Trophoblast cell (in vitro differentiated cells and primary cell): ENCODE measurements around the gene AGFG2.

ENCODE experiments used
- DNase-seq, 2 donors: peaks; one replicate each; pipeline ENCODE4 v3.0.0-alpha.2; 2016
- H2AFZ ChIP-seq: 2 replicates; pipeline ENCODE4 v1.6.1; 2013; ENCODE audit warnings: low read length, moderate library complexity, mild to moderate bottlenecking; ENCODE audit not compliant: insufficient read depth, poor library complexity
- H2AK5ac ChIP-seq: 2 replicates; pipeline ENCODE4 v1.6.1; 2013; ENCODE audit warnings: mild to moderate bottlenecking, low read length
- H2BK120ac ChIP-seq: 2 replicates; pipeline ENCODE4 v1.6.1; 2013; ENCODE audit warnings: low read length, mild to moderate bottlenecking, moderate library complexity; ENCODE audit not compliant: insufficient read depth, poor library complexity
- H2BK12ac ChIP-seq: 2 replicates; pipeline ENCODE4 v1.6.1; 2013; ENCODE audit warnings: mild to moderate bottlenecking, low read length, moderate library complexity
- H2BK5ac ChIP-seq: 2 replicates; pipeline ENCODE4 v1.6.1; 2013; ENCODE audit warnings: low read length, low read depth, moderate library complexity, mild to moderate bottlenecking; ENCODE audit not compliant: poor library complexity
- H3K14ac ChIP-seq: 2 replicates; pipeline ENCODE4 v1.6.1; 2013; ENCODE audit warnings: mild to moderate bottlenecking, low read length
- H3K18ac ChIP-seq: 2 replicates; pipeline ENCODE4 v1.6.1; 2013; ENCODE audit warnings: mild to moderate bottlenecking, low read length
- H3K23ac ChIP-seq: 2 replicates; pipeline ENCODE4 v1.6.1; 2013; ENCODE audit warnings: low read length
- H3K27ac ChIP-seq: 2 replicates; pipeline ENCODE4 v1.5.1; 2013; ENCODE audit warnings: low read depth, mild to moderate bottlenecking, inconsistent platforms, low read length, moderate library complexity
- H3K27me3 ChIP-seq: 2 replicates; pipeline ENCODE4 v1.6.1; 2013; ENCODE audit warnings: inconsistent platforms, mild to moderate bottlenecking, low read length, moderate library complexity; ENCODE audit not compliant: insufficient read depth
- H3K36me3 ChIP-seq, 2 experiments: 1 replicate in 1 of 2; 2 replicates in 1 of 2; pipeline ENCODE4 v1.6.1; 2013; ENCODE audit warnings: low read length in 2 of 2, mild to moderate bottlenecking in 2 of 2, moderate library complexity in 1 of 2; ENCODE audit not compliant: insufficient read depth in 2 of 2, control insufficient read depth in 1 of 2
- H3K4ac ChIP-seq: 2 replicates; pipeline ENCODE4 v1.6.1; 2013; ENCODE audit warnings: low read depth, mild to moderate bottlenecking, low read length, moderate library complexity
- H3K4me1 ChIP-seq, 2 experiments: 1 replicate in 1 of 2; 2 replicates in 1 of 2; pipeline ENCODE4 v1.6.1; 2013; ENCODE audit warnings: low read length in 2 of 2, mild to moderate bottlenecking in 2 of 2, moderate library complexity in 1 of 2; ENCODE audit not compliant: insufficient read depth in 2 of 2, control insufficient read depth in 1 of 2
- H3K4me2 ChIP-seq: 2 replicates; pipeline ENCODE4 v1.6.1; 2013; ENCODE audit warnings: inconsistent platforms, mild to moderate bottlenecking, low read length, moderate library complexity
- H3K4me3 ChIP-seq: 2 replicates; pipeline ENCODE4 v1.5.1; 2013; ENCODE audit warnings: mild to moderate bottlenecking, low read depth, low read length, inconsistent platforms
- H3K79me1 ChIP-seq: one replicate; pipeline ENCODE4 v1.6.1; 2013; ENCODE audit warnings: low read length
- H3K79me2 ChIP-seq: 2 replicates; pipeline ENCODE4 v1.6.1; 2013; ENCODE audit warnings: low read length, mild to moderate bottlenecking; ENCODE audit not compliant: control insufficient read depth, insufficient read depth, poor library complexity
- H3K9ac ChIP-seq: 2 replicates; pipeline ENCODE4 v1.6.1; 2013; ENCODE audit warnings: mild to moderate bottlenecking, low read length
- H3K9me3 ChIP-seq: 2 replicates; pipeline ENCODE4 v1.6.1; 2013; ENCODE audit warnings: low read depth, mild to moderate bottlenecking, control low read depth, inconsistent platforms, low read length; ENCODE audit not compliant: insufficient read depth
- H4K12ac ChIP-seq: 2 replicates; pipeline ENCODE4 v1.6.1; 2013; ENCODE audit warnings: low read depth, mild to moderate bottlenecking, low read length, moderate library complexity
- H4K8ac ChIP-seq: 2 replicates; pipeline ENCODE4 v1.6.1; 2013; ENCODE audit warnings: low read depth, mild to moderate bottlenecking, low read length, moderate library complexity
- H4K91ac ChIP-seq: one replicate; pipeline ENCODE4 v1.6.1; 2013; ENCODE audit warnings: low read depth, mild to moderate bottlenecking, low read length, moderate library complexity
- WGBS: extraction: QIAGEN DNeasy Blood & Tissue Kit; methylation state at CpG from one replicate; pipeline ENCODE4 v1.1.7; 2013; ENCODE audit warnings: missing lambda C conversion rate; ENCODE audit not compliant: insufficient read length, insufficient coverage; ENCODE audit errors: extremely low coverage; 5-methylcytosine and 5-hydroxymethylcytosine counted together

Gene AGFG2

DNA sequence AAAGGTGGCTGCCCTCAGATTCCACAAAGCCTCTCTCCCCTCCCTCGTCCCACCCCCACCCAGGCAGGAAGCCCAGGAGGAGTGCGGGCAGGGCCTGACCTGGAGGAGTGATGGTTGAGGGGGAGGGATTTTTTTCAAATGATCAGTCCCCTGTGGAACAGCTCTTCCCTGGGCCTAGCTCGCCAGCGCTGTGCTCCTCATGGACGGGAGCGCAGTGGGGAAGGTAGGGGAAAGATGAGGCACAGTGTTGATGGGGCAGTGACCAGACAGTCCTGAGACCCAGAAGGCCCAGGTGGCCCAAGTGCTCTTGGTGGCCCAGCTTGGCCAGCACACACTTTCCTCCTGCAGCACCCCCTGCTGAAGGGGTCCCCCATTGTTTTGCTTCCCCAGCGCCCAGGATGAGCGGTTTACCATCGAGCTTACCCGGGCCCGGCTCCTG, 26.1 kb downstream of the AGFG2 start:
- H3K23ac ChIP-seq: no peak overlapping the region
- peaks cover 7% of the 10 kb centered on the region for H3K9me3 ChIP-seq
- H2BK12ac ChIP-seq: no peak overlapping the region
- H2BK5ac ChIP-seq: no peak overlapping the region
- peaks cover 2 to 3% of the 10 kb centered on the region in 2 experiments for H3K36me3 ChIP-seq
- H3K27ac ChIP-seq: no peak overlapping the region
- H3K79me1 ChIP-seq: no peaks in the 10 kb centered on the region
- no peak overlapping the region for H4K91ac ChIP-seq
- H3K4me3 ChIP-seq: no peak overlapping the region
- H4K8ac ChIP-seq: no peak overlapping the region
- peak; percentile 58 to 63 for DNase-seq
- H3K4me2 ChIP-seq: no peak overlapping the region
- H3K18ac ChIP-seq: no peak overlapping the region
- no peak overlapping the region for H3K14ac ChIP-seq
- H3K79me2 ChIP-seq: no peaks in the 10 kb centered on the region
- peaks cover 8% of the 10 kb centered on the region for H3K27me3 ChIP-seq
- no peak overlapping the region for H2AK5ac ChIP-seq
- no peak overlapping the region for H4K12ac ChIP-seq
- no peak overlapping the region for H2AFZ ChIP-seq
- H3K4ac ChIP-seq: no peak overlapping the region
- no peak overlapping the region for H3K9ac ChIP-seq
- no peak overlapping the region for H2BK120ac ChIP-seq
- peaks cover 9 to 19% of the 10 kb centered on the region in 2 experiments for H3K4me1 ChIP-seq
- no CpG with 5 or more reads among the region's 11 CpGs for whole genome bisulfite sequencing

DNA sequence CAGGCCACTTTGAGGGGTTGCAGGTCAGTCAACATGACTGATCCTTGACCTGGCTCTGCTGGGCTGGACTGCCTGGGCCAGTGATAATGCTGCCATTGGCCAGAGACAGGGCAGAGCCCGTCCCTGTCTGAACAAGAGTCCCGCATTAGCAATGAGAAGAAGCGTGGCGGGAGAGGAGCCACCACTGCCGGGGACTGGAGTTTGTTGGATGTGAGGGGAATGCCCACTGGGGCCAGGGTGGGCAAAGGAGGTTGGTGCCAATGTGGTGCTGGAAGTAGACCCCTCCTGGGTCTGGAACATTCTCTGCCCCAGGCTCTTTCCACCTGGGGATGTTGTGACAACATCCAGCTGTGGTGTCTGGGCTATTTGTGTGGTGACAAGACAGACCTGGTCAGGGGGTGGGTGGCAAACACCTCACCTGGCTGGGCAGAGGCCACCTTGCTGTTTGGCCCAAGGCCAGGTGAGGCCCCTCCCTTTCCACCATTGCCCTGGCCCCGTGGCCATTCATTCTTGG, 27.1 kb downstream of the AGFG2 start:
- Histone ChIP-seq H3K9me3 (peaks cover 8% of the 10 kb centered on the region), H2BK120ac (no peak overlapping the region), H3K4me1 (peaks cover 14 to 25% of the 10 kb centered on the region in 2 experiments), H4K8ac (no peak overlapping the region), H3K9ac (no peak overlapping the region), H3K14ac (no peak overlapping the region), H2BK12ac (no peak overlapping the region), H3K27me3 (peaks cover 9% of the 10 kb centered on the region), H4K91ac (no peak overlapping the region), H3K27ac (no peak overlapping the region), H3K4me2 (no peak overlapping the region), H3K79me2 (no peaks in the 10 kb centered on the region), H3K4ac (no peak overlapping the region), H2AK5ac (no peak overlapping the region), H2AFZ (no peak overlapping the region), H3K36me3 (peaks cover 2 to 3% of the 10 kb centered on the region in 2 experiments), H3K23ac (no peak overlapping the region), H3K18ac (no peak overlapping the region), H2BK5ac (no peak overlapping the region), H4K12ac (no peak overlapping the region), H3K79me1 (no peaks in the 10 kb centered on the region), H3K4me3 (no peak overlapping the region)
- peak in 1 of 2 donors; percentile 37 for DNase-seq
- no CpG with 5 or more reads among the region's 6 CpGs for WGBS

DNA sequence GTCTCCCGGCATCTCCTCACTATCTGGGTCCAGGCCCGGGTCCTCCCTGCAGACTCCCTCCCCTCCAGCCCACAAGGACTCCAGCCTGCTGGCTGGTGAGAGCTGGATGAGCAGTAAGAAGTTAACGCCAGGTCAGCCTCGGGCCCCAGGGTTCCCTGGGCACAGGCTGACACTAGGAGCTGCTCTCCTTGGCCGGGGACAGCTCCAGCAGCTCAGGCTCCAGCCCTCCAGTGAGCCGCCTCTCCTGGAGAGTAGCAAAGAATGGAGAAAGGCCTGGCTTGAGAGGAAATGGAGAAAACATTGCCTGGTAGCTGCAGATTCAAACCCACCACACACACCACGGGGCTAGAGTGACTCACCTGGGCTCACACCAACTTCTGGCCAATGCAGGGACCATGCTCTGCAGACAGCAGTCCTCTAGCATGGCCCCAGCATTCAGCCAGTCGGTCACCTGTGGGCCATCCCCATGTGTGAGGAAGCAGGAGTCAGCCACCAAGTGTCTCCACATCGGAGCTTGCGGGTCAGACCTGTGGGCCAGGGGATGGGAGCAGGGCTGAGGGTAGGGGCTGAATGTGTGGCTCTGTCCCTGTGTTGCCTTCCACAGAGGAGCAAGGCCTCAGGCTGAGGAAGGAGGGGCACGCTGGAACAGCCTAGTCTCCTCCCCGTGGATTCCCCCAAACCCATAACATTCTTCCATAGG, 28.2 kb downstream of the AGFG2 start:
- Histone ChIP-seq H3K4me1 (peaks cover 24 to 36% of the 10 kb centered on the region in 2 experiments), H3K14ac (no peak overlapping the region), H3K79me2 (no peaks in the 10 kb centered on the region), H3K23ac (no peak overlapping the region), H3K36me3 (peaks cover 0 to 3% of the 10 kb centered on the region in 2 experiments), H4K91ac (no peak overlapping the region), H2AFZ (no peak overlapping the region), H3K27ac (no peak overlapping the region), H2BK120ac (no peak overlapping the region), H3K79me1 (no peaks in the 10 kb centered on the region), H2BK12ac (no peak overlapping the region), H3K9ac (no peak overlapping the region), H3K9me3 (peaks cover 8% of the 10 kb centered on the region), H3K4ac (no peak overlapping the region), H3K4me3 (no peak overlapping the region), H2AK5ac (no peak overlapping the region), H4K8ac (no peak overlapping the region), H4K12ac (no peak overlapping the region), H2BK5ac (no peak overlapping the region), H3K27me3 (peaks cover 9% of the 10 kb centered on the region), H3K18ac (no peak overlapping the region), H3K4me2 (no peak overlapping the region)
- peak in 1 of 2 donors; percentile 11 for DNase-seq
- no CpG with 5 or more reads among the region's 12 CpGs for WGBS

DNA sequence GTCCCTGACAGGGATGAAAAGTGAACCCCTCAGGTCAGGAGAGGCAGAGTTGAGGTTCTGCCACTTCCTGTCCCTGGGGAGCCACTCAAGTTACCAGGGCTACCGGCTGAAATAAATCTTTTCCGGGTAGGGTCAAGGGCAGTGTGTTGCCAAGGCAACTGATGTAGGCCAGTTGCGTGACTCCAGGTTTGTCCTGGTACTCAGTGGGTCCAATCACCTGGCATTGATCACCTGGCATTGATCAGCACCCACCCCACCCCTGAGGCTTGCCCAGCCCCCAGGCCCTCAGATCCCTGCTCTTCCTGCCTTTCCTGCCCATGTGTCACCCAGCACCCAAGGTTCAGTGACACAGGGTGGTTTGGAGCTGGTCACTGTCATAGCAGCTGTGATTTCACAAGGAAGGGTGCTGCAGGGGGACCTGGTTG, 28.8 kb downstream of the AGFG2 start:
- no peak for DNase-seq
- Histone ChIP-seq H4K12ac (no peak overlapping the region), H3K14ac (no peak overlapping the region), H4K8ac (no peak overlapping the region), H3K27ac (no peak overlapping the region), H3K18ac (no peak overlapping the region), H3K36me3 (peaks cover 0 to 4% of the 10 kb centered on the region in 2 experiments), H2AFZ (no peak overlapping the region), H3K9ac (no peak overlapping the region), H2AK5ac (no peak overlapping the region), H3K79me1 (no peaks in the 10 kb centered on the region), H3K27me3 (peaks cover 9% of the 10 kb centered on the region), H2BK120ac (no peak overlapping the region), H3K4ac (no peak overlapping the region), H2BK12ac (no peak overlapping the region), H3K23ac (no peak overlapping the region), H3K4me3 (no peak overlapping the region), H3K4me1 (peaks cover 29 to 42% of the 10 kb centered on the region in 2 experiments), H3K79me2 (no peaks in the 10 kb centered on the region), H3K4me2 (no peak overlapping the region), H3K9me3 (peaks cover 8% of the 10 kb centered on the region), H2BK5ac (no peak overlapping the region), H4K91ac (no peak overlapping the region)
- no CpG with 5 or more reads among the region's 3 CpGs for WGBS
